IMR-90 (cell line): ENCODE data around the gene PGR. TPM values are rescaled to one million over a fixed set of nuclear protein-coding genes. Genes with fewer than 3 reads are reported as not detected.

ENCODE experiments used
- ATAC-seq: fragments of 200-7000 bp; cut with Tn5 transposase; 2 replicates; pipeline ENCODE4 v1.9.1; 2020; ENCODE audit warnings: low read depth, mild to moderate bottlenecking, moderate library complexity
- BruUV-seq: library from RNA; stranded (reverse); fragments of 400-500 nt; replicated peaks from 2 replicates; lab custom pipeline; 2021; lab: Mats Ljungman, UMichigan
- CTCF ChIA-PET: fragments of 300-600 bp; formaldehyde crosslinking; extraction: SDS; loops from one replicate; lab custom pipeline; 2021; ENCODE audit warnings: antibody characterized with exemption; lab: Yijun Ruan, JAX
- POLR2A ChIA-PET: fragments of 300-600 bp; sonication (Branson Sonifier 250); formaldehyde crosslinking; loops from one replicate; lab custom pipeline; 2022; ENCODE audit warnings: antibody characterized with exemption; ENCODE audit not compliant: unreplicated experiment; lab: Charles Lee
- DNase-seq: peaks from one replicate; pipeline ENCODE4 v3.0.0; 2013
- H2AFZ ChIP-seq: replicated peaks from 2 replicates; pipeline ENCODE3; 2013; ENCODE audit warnings: low read length, mild to moderate bottlenecking; ENCODE audit not compliant: poor library complexity
- H2AK5ac ChIP-seq: 2 replicates; pipeline ENCODE4 v1.6.1; 2013; ENCODE audit warnings: low read depth, low read length, inconsistent platforms
- H2AK9ac ChIP-seq: replicated peaks from 2 replicates; pipeline ENCODE3; 2013; ENCODE audit warnings: mild to moderate bottlenecking, low read depth, low read length, moderate library complexity; ENCODE audit not compliant: poor library complexity
- H2BK120ac ChIP-seq: 2 replicates; pipeline ENCODE4 v1.6.1; 2013; ENCODE audit warnings: low read depth, low read length, inconsistent platforms
- H2BK15ac ChIP-seq: 3 replicates; pipeline ENCODE4 v1.6.1; 2013; ENCODE audit warnings: low read depth, low read length, inconsistent platforms
- H2BK20ac ChIP-seq: 2 replicates; pipeline ENCODE4 v1.6.1; 2013; ENCODE audit warnings: low read depth, mild to moderate bottlenecking, inconsistent platforms, low read length, moderate library complexity
- H2BK5ac ChIP-seq: 2 replicates; pipeline ENCODE4 v1.6.1; 2013; ENCODE audit warnings: mild to moderate bottlenecking, low read depth, low read length, inconsistent platforms; ENCODE audit not compliant: poor library complexity, severe bottlenecking
- H3K14ac ChIP-seq: replicated peaks from 2 replicates; pipeline ENCODE4 v1.6.1; 2013; ENCODE audit warnings: low read depth, low read length, inconsistent platforms
- H3K18ac ChIP-seq: 2 replicates; pipeline ENCODE4 v1.6.1; 2013; ENCODE audit warnings: low read depth, low read length, control low read depth
- H3K23ac ChIP-seq: 2 replicates; pipeline ENCODE4 v1.6.1; 2013; ENCODE audit warnings: low read depth, low read length, inconsistent platforms
- H3K27ac ChIP-seq: 2 replicates; pipeline ENCODE4 v1.5.1; 2013; ENCODE audit warnings: mild to moderate bottlenecking, control low read depth, low read length; ENCODE audit not compliant: insufficient read depth
- H3K27me3 ChIP-seq: 2 replicates; pipeline ENCODE4 v1.6.1; 2013; ENCODE audit warnings: low read length; ENCODE audit not compliant: control insufficient read depth, insufficient read depth
- H3K36me3 ChIP-seq: 2 replicates; pipeline ENCODE4 v1.6.1; 2013; ENCODE audit warnings: low read length, mixed read lengths; ENCODE audit not compliant: control insufficient read depth, insufficient read depth
- H3K4ac ChIP-seq: 2 replicates; pipeline ENCODE4 v1.6.1; 2013; ENCODE audit warnings: low read depth, low read length, inconsistent platforms
- H3K4me1 ChIP-seq: 2 replicates; pipeline ENCODE4 v1.6.1; 2013; ENCODE audit warnings: low read length, mixed read lengths; ENCODE audit not compliant: control insufficient read depth, insufficient read depth
- H3K4me2 ChIP-seq: 2 replicates; pipeline ENCODE4 v1.6.1; 2013; ENCODE audit warnings: low read depth, mild to moderate bottlenecking, control low read depth, low read length, moderate library complexity
- H3K4me3 ChIP-seq: 2 replicates; pipeline ENCODE4 v1.5.1; 2013; ENCODE audit warnings: low read depth, mild to moderate bottlenecking, control low read depth, low read length, moderate library complexity; ENCODE audit not compliant: insufficient read depth
- H3K56ac ChIP-seq: 2 replicates; pipeline ENCODE4 v1.6.1; 2013; ENCODE audit warnings: low read length, inconsistent platforms; ENCODE audit not compliant: insufficient read depth; ENCODE audit errors: extremely low read depth
- H3K79me1 ChIP-seq, 2 experiments: 2 replicates each; pipeline ENCODE4 v1.6.1; 2013; ENCODE audit warnings: low read length in 2 of 2, inconsistent platforms in 1 of 2, low read depth in 1 of 2
- H3K9ac ChIP-seq: 2 replicates; pipeline ENCODE4 v1.6.1; 2013; ENCODE audit warnings: low read depth, low read length, control low read depth
- H3K9me1 ChIP-seq: 2 replicates; pipeline ENCODE4 v1.6.1; 2013; ENCODE audit warnings: low read length, inconsistent platforms; ENCODE audit not compliant: insufficient read depth
- H3K9me3 ChIP-seq: 2 replicates; pipeline ENCODE4 v1.6.1; 2013; ENCODE audit warnings: low read length; ENCODE audit not compliant: control insufficient read depth, insufficient read depth
- H4K20me1 ChIP-seq: 2 replicates; pipeline ENCODE4 v1.6.1; 2013; ENCODE audit warnings: low read length, inconsistent platforms; ENCODE audit not compliant: insufficient read depth
- H4K5ac ChIP-seq: 2 replicates; pipeline ENCODE4 v1.6.1; 2013; ENCODE audit warnings: mild to moderate bottlenecking, low read depth, low read length, control low read depth
- H4K8ac ChIP-seq, 2 experiments: 2 replicates each; pipeline ENCODE4 v1.6.1; 2013; ENCODE audit warnings: low read depth in 2 of 2, low read length in 2 of 2, control low read depth in 1 of 2, inconsistent platforms in 1 of 2
- H4K91ac ChIP-seq: 2 replicates; pipeline ENCODE4 v1.6.1; 2013; ENCODE audit warnings: low read depth, low read length, inconsistent platforms; ENCODE audit not compliant: insufficient read depth
- MAZ ChIP-seq: IDR thresholded peaks from 2 replicates; pipeline ENCODE4 v1.6.1; 2012; ENCODE audit warnings: low read depth, mild to moderate bottlenecking, low read length, improper control_type of control experiment, moderate library complexity, borderline replicate concordance
- WGBS, 2 experiments: methylation state at CpG; one replicate each; pipeline versions ENCODE4 v1.1.5 to v1.1.7; 2013; ENCODE audit warnings: missing lambda C conversion rate in 2 of 2; ENCODE audit not compliant: insufficient read length in 1 of 2; ENCODE audit errors: extremely low coverage in 2 of 2; 5-methylcytosine and 5-hydroxymethylcytosine counted together
- dilution Hi-C: fragments of 300-500 bp; cut with HindIII; formaldehyde crosslinking; loops from one replicate; pipeline ENCODE4 v1.14.3; 2018; ENCODE audit warnings: low sequenced_read_pairs; ENCODE audit not compliant: unreplicated experiment
- in situ Hi-C: fragments of 300-500 bp; cut with MboI; formaldehyde crosslinking; loops from 3 replicates; pipeline ENCODE4 v1.14.3; 2019; ENCODE audit warnings: low sequenced_read_pairs, inconsistent platforms, mixed read lengths
- intact Hi-C: fragments of 100-400 bp; cut with micrococcal nuclease; formaldehyde crosslinking; loops from 2 replicates; pipeline ENCODE4 v1.10.0; 2022
- polyA plus RNA-seq, 3 experiments: library from polyadenylated mRNA; depleted of rRNA; stranded (reverse); fragments of >200 nt; gene quantifications; 2 replicates each; pipeline ENCODE4 v1.2.3, GENCODE V29; 2012; ENCODE audit warnings: low replicate concordance in 1 of 3
- total RNA-seq: library from RNA; depleted of rRNA; stranded (reverse); fragments of >200 nt; gene quantifications from 2 replicates; pipeline ENCODE4 v1.2.3, GENCODE V29; 2012

Gene PGR
- total and polyA plus RNA-seq, 2 of the 4 experiments (the other 2 are of a cell fraction) = under 0.01 TPM; not detected in 1

- H4K8ac ChIP-seq = no peak overlapping the region
- intact Hi-C loops (no loop called here), in situ Hi-C loops (no loop called here), dilution Hi-C loops (no loop called here)
- H4K5ac ChIP-seq = no peak overlapping the region
- H2BK20ac ChIP-seq = no peak overlapping the region
- no peak overlapping the region for H3K56ac ChIP-seq
- H2AFZ ChIP-seq = no peak overlapping the region
- no peaks in the 10 kb centered on the region for H3K9me1 ChIP-seq
- CTCF ChIA-PET = no interaction called here
- TF ChIP-seq MAZ = no peak
- H3K4me2 ChIP-seq = no peak overlapping the region
- H2BK5ac ChIP-seq = no peak overlapping the region
- ATAC-seq (no peak), DNase-seq (no peak)
- no peak overlapping the region for H4K91ac ChIP-seq
- no CpG with 5 or more reads among the region's 2 CpGs for WGBS, 2 experiments
- H3K18ac ChIP-seq = no peak overlapping the region
- no peaks in the 10 kb centered on the region for H4K20me1 ChIP-seq
- H3K36me3 ChIP-seq = no peaks in the 10 kb centered on the region
- BruUV-seq = no TSS peak
- H3K9me3 ChIP-seq = no peaks in the 10 kb centered on the region
- H3K4me3 ChIP-seq = no peak overlapping the region
- no peak overlapping the region for H3K4ac ChIP-seq
- POLR2A ChIA-PET = no interaction called here
- H2BK15ac ChIP-seq = no peak overlapping the region
- H3K27me3 ChIP-seq = no peaks in the 10 kb centered on the region
- H3K23ac ChIP-seq = no peak overlapping the region
- no peak overlapping the region for H3K14ac ChIP-seq
- H2BK120ac ChIP-seq = no peak overlapping the region
- H2AK9ac ChIP-seq = no peak overlapping the region
- no peak overlapping the region for H3K27ac ChIP-seq
- no peaks in the 10 kb centered on the region for H3K4me1 ChIP-seq
- H3K9ac ChIP-seq = no peak overlapping the region
- H2AK5ac ChIP-seq = no peak overlapping the region
- no peaks in the 10 kb centered on the region for H3K79me1 ChIP-seq
Measured at GRCh38 chr11:101169944-101170343, 40.3 kb upstream of the PGR start.
